ENCODE measurements around the gene DUSP3.

Gene DUSP3

DNA sequence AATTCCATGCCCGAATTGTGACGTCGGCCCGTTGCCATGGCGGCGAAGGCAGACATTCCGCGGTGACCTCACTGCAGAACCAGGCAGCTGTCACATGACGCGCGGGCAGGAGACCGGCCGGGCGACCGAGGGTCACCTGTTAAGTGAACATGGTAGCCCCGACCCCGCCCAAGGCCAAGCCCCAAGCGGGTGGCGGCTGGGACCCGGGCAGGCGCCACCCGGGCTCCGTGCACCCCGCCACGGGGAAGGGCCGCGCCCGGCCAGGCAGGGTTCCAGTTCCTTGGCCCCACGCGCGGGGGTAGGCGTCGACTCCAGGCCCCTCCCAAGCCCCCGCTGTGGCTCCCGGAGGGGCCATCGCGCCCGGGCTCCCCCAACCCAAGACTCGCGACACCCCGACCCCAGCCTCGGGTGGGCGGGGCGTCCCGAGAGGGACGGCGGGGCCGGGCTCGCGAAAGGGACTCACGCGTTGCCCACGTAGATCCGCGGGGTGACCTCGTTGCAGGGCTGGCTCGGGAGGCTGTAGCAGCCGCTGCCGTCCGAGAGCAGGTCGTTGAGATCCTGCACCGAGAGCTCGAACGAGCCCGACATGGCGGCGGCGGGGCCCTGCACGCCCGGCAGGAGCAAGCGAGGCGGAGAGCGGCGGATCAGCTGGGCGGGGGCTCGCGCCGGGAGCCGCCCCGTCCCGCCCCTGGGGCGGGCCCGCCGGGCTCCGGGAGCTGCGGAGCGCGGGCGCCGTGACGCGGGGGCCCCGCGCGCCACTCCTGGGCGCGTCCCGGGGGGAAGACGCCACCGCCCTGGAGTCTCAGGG is at the start of gene DUSP3:
DUSP3 (minus strand) TSS at position 641 of the 808 bp plus-strand sequence; CDS start at position 588, 53 bp downstream.
- H3K4me3 ChIP-seq (replicated peaks in 1 of 2; ENCODE audit: low read depth in 2 of 2, low read length in 2 of 2), result peak within 1 kb of the TSS; percentile 79 to 96
- TF ChIP-seq, protein P1, sequence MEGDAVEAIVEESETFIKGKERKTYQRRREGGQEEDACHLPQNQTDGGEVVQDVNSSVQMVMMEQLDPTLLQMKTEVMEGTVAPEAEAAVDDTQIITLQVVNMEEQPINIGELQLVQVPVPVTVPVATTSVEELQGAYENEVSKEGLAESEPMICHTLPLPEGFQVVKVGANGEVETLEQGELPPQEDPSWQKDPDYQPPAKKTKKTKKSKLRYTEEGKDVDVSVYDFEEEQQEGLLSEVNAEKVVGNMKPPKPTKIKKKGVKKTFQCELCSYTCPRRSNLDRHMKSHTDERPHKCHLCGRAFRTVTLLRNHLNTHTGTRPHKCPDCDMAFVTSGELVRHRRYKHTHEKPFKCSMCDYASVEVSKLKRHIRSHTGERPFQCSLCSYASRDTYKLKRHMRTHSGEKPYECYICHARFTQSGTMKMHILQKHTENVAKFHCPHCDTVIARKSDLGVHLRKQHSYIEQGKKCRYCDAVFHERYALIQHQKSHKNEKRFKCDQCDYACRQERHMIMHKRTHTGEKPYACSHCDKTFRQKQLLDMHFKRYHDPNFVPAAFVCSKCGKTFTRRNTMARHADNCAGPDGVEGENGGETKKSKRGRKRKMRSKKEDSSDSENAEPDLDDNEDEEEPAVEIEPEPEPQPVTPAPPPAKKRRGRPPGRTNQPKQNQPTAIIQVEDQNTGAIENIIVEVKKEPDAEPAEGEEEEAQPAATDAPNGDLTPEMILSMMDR (IDR thresholded peaks at IDR 0.05; ENCODE audit: low read depth, low read length), result no peak
- DNase-seq (ENCODE audit: low read depth in 2 of 2), result peak; percentile 94 to 96

DNA sequence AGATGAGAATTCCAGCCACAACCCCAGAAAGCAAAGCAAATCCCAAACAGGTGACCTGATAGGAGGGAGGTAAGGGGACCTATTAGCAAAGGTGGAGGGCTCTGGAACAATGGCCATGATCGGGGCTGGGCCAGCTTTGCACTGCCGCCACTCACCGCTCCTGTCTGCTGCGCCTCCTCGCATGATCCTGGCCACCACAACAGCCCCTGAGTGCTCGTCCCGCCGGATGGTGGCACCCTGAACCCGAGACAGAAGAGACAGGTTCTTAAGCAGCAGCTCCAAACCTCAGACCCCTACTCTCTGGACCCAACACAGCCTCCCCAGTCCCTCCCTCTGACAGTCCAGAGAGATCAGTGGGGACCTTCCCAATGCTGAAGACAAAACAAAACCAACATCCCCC is 48.8 kb upstream of the DUSP3 start:
- no peak overlapping the region for H3K4me3 ChIP-seq (replicated peaks in 1 of 2; ENCODE audit: low read depth in 2 of 2, low read length in 2 of 2)
- TF ChIP-seq, protein P1 (IDR thresholded peaks at IDR 0.05; ENCODE audit: low read depth, low read length), result no peak
- DNase-seq (ENCODE audit: low read depth in 2 of 2), result no peak

- no peak for DNase-seq (ENCODE audit: low read depth in 2 of 2)
- H3K4me3 ChIP-seq (replicated peaks in 1 of 2; ENCODE audit: low read depth in 2 of 2, low read length in 2 of 2), result no peak overlapping the region
- TF ChIP-seq, protein P1 (IDR thresholded peaks at IDR 0.05; ENCODE audit: low read depth, low read length), result no peak
These were observed 47.4 kb upstream of the DUSP3 start for GRCh38 chr17:43826206-43826605.

DNA sequence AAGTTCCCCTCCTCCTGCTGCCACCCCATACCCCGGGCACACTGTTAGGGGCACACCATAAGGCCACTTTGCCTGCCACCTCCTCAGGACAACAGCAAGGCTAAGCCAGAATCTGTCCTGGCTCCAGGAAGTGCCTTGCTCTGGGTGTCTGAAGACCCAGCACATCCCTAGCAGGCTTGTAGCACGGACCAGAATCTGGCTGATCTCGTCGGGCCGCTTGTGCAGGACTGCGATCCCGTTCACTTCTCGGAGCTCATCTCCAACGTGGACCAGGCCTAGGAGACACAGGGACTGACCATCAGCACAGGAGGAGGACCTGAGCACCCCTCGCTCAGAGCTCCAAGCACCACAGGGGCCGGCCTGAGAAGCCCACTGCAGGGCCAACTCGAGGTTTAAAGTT is 46.8 kb upstream of the DUSP3 start:
- TF ChIP-seq, protein P1 (IDR thresholded peaks at IDR 0.05; ENCODE audit: low read depth, low read length), result no peak
- DNase-seq (ENCODE audit: low read depth in 2 of 2), result no peak

DNA sequence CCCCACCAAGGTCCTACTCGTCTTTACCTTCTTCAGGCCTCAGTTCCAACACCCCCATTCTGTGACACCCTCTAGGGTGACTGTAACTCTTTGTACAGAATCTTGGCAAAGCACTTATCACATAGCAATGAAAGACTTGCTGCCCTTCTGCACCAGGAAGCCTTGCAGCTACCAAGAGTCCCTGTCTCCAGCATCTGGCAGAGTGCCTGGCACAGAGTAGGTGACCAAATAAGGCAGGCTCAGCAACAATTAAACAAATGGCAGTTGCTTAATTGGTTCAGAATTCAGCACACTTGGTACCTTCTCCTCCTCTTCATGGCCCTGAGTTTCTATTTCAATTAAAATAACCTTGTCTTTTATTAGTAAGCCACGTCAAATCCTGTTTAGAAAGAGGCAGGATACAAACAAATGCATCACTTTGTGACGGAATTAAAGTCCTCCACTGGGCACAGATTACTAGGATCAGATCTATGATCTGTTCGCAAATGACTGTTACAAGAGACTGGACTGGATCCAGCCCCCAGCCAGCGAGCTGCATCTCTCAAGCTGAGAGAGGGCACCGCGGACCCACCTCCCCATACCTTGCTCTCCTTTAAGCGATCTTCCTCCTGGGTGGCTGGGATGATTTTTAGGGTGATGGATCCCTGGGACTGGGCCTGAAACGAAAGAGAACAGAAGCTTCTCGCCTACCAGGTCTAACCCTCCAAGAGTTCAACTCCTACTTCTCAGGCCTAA is 44.7 kb upstream of the DUSP3 start:
- no peak for DNase-seq (ENCODE audit: low read depth in 2 of 2)
- no peak overlapping the region for H3K4me3 ChIP-seq (replicated peaks in 1 of 2; ENCODE audit: low read depth in 2 of 2, low read length in 2 of 2)
- TF ChIP-seq, protein P1 (IDR thresholded peaks at IDR 0.05; ENCODE audit: low read depth, low read length), result no peak

More for the DNA sequence above, 46.8 kb upstream of the DUSP3 start:
- no peak overlapping the region for H3K4me3 ChIP-seq (replicated peaks in 1 of 2; ENCODE audit: low read depth in 2 of 2, low read length in 2 of 2)

- no peak overlapping the region for H3K4me3 ChIP-seq (replicated peaks in 1 of 2; ENCODE audit: low read depth in 2 of 2, low read length in 2 of 2)
- peak in 1 of 2 donors; percentile 63 for DNase-seq (ENCODE audit: low read depth in 2 of 2)
- TF ChIP-seq, protein P1 (IDR thresholded peaks at IDR 0.05; ENCODE audit: low read depth, low read length), result no peak
These were observed 43.9 kb upstream of the DUSP3 start for GRCh38 chr17:43822570-43823190.
